ENCODE results near the gene WNT2B.

Gene WNT2B

GRCh38 chr1:112504661-112505399 lies 3.9 kb upstream of the WNT2B start:
- no peak for DNase-seq (ENCODE audit: low read depth in 3 of 3)

GRCh38 chr1:112505400-112505785 lies 3.4 kb upstream of the WNT2B start:
- DNase-seq (ENCODE audit: low read depth in 3 of 3) = no peak

GRCh38 chr1:112505878-112506277 lies 2.9 kb upstream of the WNT2B start:
- no peak for DNase-seq (ENCODE audit: low read depth in 3 of 3)

GRCh38 chr1:112506306-112506705 lies 2.5 kb upstream of the WNT2B start:
- no peak for DNase-seq (ENCODE audit: low read depth in 3 of 3)

- no peak for DNase-seq (ENCODE audit: low read depth in 3 of 3)
Observed at GRCh38 chr1:112506731-112507130, 2.0 kb upstream of the WNT2B start.

GRCh38 chr1:112507336-112507735 lies 1.4 kb upstream of the WNT2B start:
- no peak for DNase-seq (ENCODE audit: low read depth in 3 of 3)

- DNase-seq (ENCODE audit: low read depth in 3 of 3) = peak in 1 of 3 experiments; percentile 28
Observed at GRCh38 chr1:112507921-112508277, 866 bp upstream of the WNT2B start.

- no peak for DNase-seq (ENCODE audit: low read depth in 3 of 3)
Observed at GRCh38 chr1:112509005-112509659, 367 bp downstream of the WNT2B start.

- no peak for DNase-seq (ENCODE audit: low read depth in 3 of 3)
Observed at GRCh38 chr1:112509660-112510178, 954 bp downstream of the WNT2B start.

GRCh38 chr1:112510340-112510739 lies 1.6 kb downstream of the WNT2B start:
- DNase-seq (ENCODE audit: low read depth in 3 of 3) = no peak

GRCh38 chr1:112511897-112512296 lies 3.1 kb downstream of the WNT2B start:
- no peak for DNase-seq (ENCODE audit: low read depth in 3 of 3)

- no peak for DNase-seq (ENCODE audit: low read depth in 3 of 3)
Observed at GRCh38 chr1:112513112-112513870, 4.5 kb downstream of the WNT2B start.

GRCh38 chr1:112514901-112515300 lies 6.1 kb downstream of the WNT2B start:
- no peak for DNase-seq (ENCODE audit: low read depth in 3 of 3)

- no peak for DNase-seq (ENCODE audit: low read depth in 3 of 3)
Observed at GRCh38 chr1:112515311-112516009, 6.7 kb downstream of the WNT2B start.

- no peak for DNase-seq (ENCODE audit: low read depth in 3 of 3)
Observed at GRCh38 chr1:112516141-112516540, 7.4 kb downstream of the WNT2B start.

GRCh38 chr1:112517231-112517630 lies 8.5 kb downstream of the WNT2B start:
- DNase-seq (ENCODE audit: low read depth in 3 of 3) = no peak

GRCh38 chr1:112517646-112518045 lies 8.9 kb downstream of the WNT2B start:
- DNase-seq (ENCODE audit: low read depth in 3 of 3) = no peak

GRCh38 chr1:112518186-112518585 lies 9.4 kb downstream of the WNT2B start:
- DNase-seq (ENCODE audit: low read depth in 3 of 3) = no peak

GRCh38 chr1:112520166-112520565 lies 11.4 kb downstream of the WNT2B start:
- DNase-seq (ENCODE audit: low read depth in 3 of 3) = no peak

- no peak for DNase-seq (ENCODE audit: low read depth in 3 of 3)
Observed at GRCh38 chr1:112522621-112523020, 13.9 kb downstream of the WNT2B start.

GRCh38 chr1:112524251-112524650 lies 15.5 kb downstream of the WNT2B start:
- no peak for DNase-seq (ENCODE audit: low read depth in 3 of 3)

- DNase-seq (ENCODE audit: low read depth in 3 of 3) = no peak
Observed at GRCh38 chr1:112524986-112525385, 16.2 kb downstream of the WNT2B start.
